ENCODE measurements around the gene S100A10.

Gene S100A10
- long read RNA-seq = 0 reads

DNA sequence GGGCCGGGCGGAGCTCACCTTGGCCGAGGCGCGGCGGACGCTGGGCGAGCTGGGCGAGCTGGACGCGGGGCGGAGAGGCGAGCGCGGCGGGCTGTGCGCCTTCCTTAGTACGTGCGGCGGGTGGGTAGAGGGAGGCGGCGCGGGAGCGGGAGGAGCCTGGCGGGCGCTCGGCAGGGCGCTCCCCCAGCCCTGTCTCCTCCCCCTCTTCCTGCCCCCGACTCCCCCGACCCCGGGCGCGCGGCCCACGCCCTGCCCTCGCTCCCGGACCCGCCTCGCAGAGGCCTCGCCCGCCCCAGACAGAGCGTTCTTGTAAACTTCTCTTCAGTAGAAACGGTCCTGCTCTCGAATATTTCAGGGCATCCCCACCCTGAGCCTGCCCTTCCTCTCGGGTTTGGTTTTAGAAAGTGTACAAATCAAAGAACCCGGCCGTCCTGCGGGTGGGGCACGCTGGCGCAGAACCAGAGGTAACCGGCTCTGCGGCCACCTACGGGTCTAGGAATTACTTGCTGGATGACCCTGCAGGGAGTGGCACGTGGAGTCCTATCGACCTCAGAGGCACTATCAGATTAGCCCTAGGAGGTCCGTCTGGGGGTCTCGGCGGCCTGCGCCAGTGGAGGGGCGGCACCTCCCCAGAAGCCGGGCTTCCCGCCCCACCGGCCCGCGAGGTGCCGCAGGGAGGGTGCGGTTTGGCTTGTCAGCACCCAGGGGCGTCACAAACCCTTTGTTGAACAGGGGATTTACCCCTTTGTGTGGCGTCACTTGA, at the start of gene S100A10:
Gene S100A10, minus strand, starts transcription at position 126 of the 763 bp plus-strand sequence. CDS start 7,629 bp downstream, outside the sequence.
- Histone ChIP-seq H3K4me3 (replicated peaks; ENCODE audit: insufficient read depth, low read length) (peak within 1 kb of the TSS; percentile 59), H3K27me3 (ENCODE audit: insufficient read depth, poor library complexity, severe bottlenecking) (peaks cover 3% of the 10 kb centered on the region), H3K27ac (replicated peaks) (no peak within 1 kb of the TSS)
- peak in 1 of 2 experiments; percentile 28 for DNase-seq (ENCODE audit: low read depth in 1 of 2, low spot score in 1 of 2)
- TF ChIP-seq, protein P1, sequence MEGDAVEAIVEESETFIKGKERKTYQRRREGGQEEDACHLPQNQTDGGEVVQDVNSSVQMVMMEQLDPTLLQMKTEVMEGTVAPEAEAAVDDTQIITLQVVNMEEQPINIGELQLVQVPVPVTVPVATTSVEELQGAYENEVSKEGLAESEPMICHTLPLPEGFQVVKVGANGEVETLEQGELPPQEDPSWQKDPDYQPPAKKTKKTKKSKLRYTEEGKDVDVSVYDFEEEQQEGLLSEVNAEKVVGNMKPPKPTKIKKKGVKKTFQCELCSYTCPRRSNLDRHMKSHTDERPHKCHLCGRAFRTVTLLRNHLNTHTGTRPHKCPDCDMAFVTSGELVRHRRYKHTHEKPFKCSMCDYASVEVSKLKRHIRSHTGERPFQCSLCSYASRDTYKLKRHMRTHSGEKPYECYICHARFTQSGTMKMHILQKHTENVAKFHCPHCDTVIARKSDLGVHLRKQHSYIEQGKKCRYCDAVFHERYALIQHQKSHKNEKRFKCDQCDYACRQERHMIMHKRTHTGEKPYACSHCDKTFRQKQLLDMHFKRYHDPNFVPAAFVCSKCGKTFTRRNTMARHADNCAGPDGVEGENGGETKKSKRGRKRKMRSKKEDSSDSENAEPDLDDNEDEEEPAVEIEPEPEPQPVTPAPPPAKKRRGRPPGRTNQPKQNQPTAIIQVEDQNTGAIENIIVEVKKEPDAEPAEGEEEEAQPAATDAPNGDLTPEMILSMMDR (IDR thresholded peaks at IDR 0.05; ENCODE audit: insufficient read depth, low read length) = no peak
- TF ChIP-seq, protein P2, sequence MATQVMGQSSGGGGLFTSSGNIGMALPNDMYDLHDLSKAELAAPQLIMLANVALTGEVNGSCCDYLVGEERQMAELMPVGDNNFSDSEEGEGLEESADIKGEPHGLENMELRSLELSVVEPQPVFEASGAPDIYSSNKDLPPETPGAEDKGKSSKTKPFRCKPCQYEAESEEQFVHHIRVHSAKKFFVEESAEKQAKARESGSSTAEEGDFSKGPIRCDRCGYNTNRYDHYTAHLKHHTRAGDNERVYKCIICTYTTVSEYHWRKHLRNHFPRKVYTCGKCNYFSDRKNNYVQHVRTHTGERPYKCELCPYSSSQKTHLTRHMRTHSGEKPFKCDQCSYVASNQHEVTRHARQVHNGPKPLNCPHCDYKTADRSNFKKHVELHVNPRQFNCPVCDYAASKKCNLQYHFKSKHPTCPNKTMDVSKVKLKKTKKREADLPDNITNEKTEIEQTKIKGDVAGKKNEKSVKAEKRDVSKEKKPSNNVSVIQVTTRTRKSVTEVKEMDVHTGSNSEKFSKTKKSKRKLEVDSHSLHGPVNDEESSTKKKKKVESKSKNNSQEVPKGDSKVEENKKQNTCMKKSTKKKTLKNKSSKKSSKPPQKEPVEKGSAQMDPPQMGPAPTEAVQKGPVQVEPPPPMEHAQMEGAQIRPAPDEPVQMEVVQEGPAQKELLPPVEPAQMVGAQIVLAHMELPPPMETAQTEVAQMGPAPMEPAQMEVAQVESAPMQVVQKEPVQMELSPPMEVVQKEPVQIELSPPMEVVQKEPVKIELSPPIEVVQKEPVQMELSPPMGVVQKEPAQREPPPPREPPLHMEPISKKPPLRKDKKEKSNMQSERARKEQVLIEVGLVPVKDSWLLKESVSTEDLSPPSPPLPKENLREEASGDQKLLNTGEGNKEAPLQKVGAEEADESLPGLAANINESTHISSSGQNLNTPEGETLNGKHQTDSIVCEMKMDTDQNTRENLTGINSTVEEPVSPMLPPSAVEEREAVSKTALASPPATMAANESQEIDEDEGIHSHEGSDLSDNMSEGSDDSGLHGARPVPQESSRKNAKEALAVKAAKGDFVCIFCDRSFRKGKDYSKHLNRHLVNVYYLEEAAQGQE (IDR thresholded peaks at IDR 0.05; ENCODE audit: insufficient replicate concordance, low read depth) = no peak
- TF ChIP-seq SPI1 (IDR thresholded peaks at IDR 0.05; ENCODE audit: borderline replicate concordance, low read depth) (no peak), POLR2AphosphoS5 (IDR thresholded peaks at IDR 0.05; ENCODE audit: low read depth) (no peak), GABPA (IDR thresholded peaks at IDR 0.05; ENCODE audit: low read depth) (no peak)

- Histone ChIP-seq H3K27me3 (ENCODE audit: insufficient read depth, poor library complexity, severe bottlenecking) (no peaks in the 10 kb centered on the region), H3K27ac (replicated peaks) (no peak overlapping the region), H3K4me3 (replicated peaks; ENCODE audit: insufficient read depth, low read length) (no peak overlapping the region)
- DNase-seq (ENCODE audit: low read depth in 1 of 2, low spot score in 1 of 2) = no peak
- TF ChIP-seq, protein P2 (IDR thresholded peaks at IDR 0.05; ENCODE audit: insufficient replicate concordance, low read depth) = no peak
These were observed 48.4 kb upstream of the S100A10 start for GRCh38 chr1:152042030-152042429.

GRCh38 chr1:152039886-152040285, 46.2 kb upstream of the S100A10 start:
- TF ChIP-seq, protein P1 (IDR thresholded peaks at IDR 0.05; ENCODE audit: insufficient read depth, low read length) = no peak
- TF ChIP-seq SPI1 (IDR thresholded peaks at IDR 0.05; ENCODE audit: borderline replicate concordance, low read depth) = no peak
- no peak for TF ChIP-seq POLR2AphosphoS5 (IDR thresholded peaks at IDR 0.05; ENCODE audit: low read depth)
- no peak for TF ChIP-seq GABPA (IDR thresholded peaks at IDR 0.05; ENCODE audit: low read depth)
- TF ChIP-seq, protein P2 (IDR thresholded peaks at IDR 0.05; ENCODE audit: insufficient replicate concordance, low read depth) = no peak

More at GRCh38 chr1:152039886-152040285, 46.2 kb upstream of the S100A10 start:
- no peak for DNase-seq (ENCODE audit: low read depth in 1 of 2, low spot score in 1 of 2)
- peak overlapping the region; percentile 89 for H3K27ac ChIP-seq (replicated peaks)
- no peak overlapping the region for H3K4me3 ChIP-seq (replicated peaks; ENCODE audit: insufficient read depth, low read length)
- no peaks in the 10 kb centered on the region for H3K27me3 ChIP-seq (ENCODE audit: insufficient read depth, poor library complexity, severe bottlenecking)
